Upper lobe of left lung (tissue), 4 donors: ENCODE measurements around the gene PRKCE.

Experiments used
- CTCF ChIP-seq, 6 experiments: fragments of 450-650 bp in 4 of 6; fragments of 200-600 bp in 2 of 6; sonication (generic) in 2 of 6; IDR thresholded peaks; one replicate each; pipeline ENCODE4 v1.5.1; 2016 to 2019; ENCODE audit warnings: antibody characterized with exemption in 6 of 6
- POLR2A ChIP-seq, 4 donors: fragments of 450-650 bp; IDR thresholded peaks; one replicate each; pipeline ENCODE4 v1.5.1; 2016 to 2017; ENCODE audit warnings: antibody characterized with exemption in 4 of 4, mild to moderate bottlenecking in 2 of 4
- POLR2AphosphoS5 ChIP-seq, 2 donors: sonication (generic); formaldehyde crosslinking; IDR thresholded peaks; one replicate each; pipeline ENCODE4 v1.5.1; 2017; ENCODE audit warnings: antibody characterized with exemption in 2 of 2

- TF ChIP-seq CTCF (IDR thresholded peaks at IDR 0.05) (peak; percentile 74 to 88 (median 86)), POLR2A (IDR thresholded peaks at IDR 0.05) (no peak), POLR2AphosphoS5 (IDR thresholded peaks at IDR 0.05) (peak in 1 of 2 donors; percentile 50)
These were observed 411.4 kb downstream of the PRKCE start for GRCh38 chr2:46062637-46063412.
